ENCODE measurements around the gene KCNQ1.
A peak's percentile ranks its signal among the peaks of the same experiment; 100 is the strongest.

Gene KCNQ1

DNA sequence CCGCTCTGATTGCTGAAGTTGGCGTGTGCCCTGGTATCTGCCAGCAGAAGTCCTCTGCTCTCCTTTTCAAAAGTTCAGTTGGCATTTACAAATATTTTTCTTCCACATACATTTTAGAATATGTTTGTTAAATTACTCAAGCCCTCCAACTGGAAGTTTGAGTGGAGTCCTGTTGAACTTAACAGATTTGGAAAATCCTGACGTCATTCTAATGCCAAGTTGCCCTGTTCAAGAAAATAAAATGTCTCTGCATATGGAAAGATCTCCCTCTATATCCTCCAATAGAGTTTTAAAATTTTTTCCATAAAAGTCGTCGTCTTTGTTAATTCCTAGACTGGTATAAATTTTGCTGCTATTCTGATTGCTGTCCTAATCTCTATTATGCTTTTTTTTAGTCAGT, 251.6 kb downstream of the KCNQ1 start:
- no peak for DNase-seq (ENCODE audit: low read depth in 2 of 2)

DNA sequence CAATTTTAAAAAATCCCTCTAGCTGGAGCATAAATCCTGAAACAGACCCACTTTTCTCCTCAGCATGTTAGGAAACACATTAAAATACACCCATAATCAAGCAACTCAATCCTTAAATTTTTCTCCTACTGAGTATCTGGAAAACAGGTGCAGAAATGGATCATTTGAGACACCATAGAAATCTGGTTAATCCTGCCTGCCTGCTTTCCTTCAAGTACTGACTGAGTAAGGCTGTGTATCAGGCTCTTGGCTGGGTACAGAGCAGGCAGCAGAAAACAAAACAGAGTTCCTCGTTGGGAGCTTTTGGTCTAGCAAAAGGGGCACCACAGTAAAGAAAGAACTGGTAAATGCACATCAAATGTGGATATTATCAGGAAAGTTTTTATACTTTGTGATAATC, 253.1 kb downstream of the KCNQ1 start:
- no peak for DNase-seq (ENCODE audit: low read depth in 2 of 2)

- no peak for DNase-seq (ENCODE audit: low read depth in 2 of 2)
Observed at GRCh38 chr11:2698386-2699184, 253.8 kb downstream of the KCNQ1 start.

DNA sequence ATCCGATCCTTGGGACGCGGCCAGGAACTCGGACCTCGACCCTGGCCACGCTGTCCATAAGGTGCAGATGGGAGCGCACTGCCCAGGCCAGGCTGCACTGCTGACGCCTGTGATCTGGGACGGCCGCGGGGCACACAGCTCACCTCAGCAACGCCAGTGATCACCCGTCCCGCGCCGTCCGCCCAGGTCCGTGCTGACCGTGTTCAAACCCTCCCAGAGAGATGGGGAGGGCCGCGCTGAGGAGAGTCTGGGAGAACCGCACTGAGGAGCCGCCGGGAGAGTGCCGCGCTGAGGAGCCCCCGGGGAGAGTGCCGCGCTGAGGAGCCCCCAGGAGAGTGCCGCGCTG, 254.3 kb downstream of the KCNQ1 start:
- DNase-seq (ENCODE audit: low read depth in 2 of 2): no peak

DNA sequence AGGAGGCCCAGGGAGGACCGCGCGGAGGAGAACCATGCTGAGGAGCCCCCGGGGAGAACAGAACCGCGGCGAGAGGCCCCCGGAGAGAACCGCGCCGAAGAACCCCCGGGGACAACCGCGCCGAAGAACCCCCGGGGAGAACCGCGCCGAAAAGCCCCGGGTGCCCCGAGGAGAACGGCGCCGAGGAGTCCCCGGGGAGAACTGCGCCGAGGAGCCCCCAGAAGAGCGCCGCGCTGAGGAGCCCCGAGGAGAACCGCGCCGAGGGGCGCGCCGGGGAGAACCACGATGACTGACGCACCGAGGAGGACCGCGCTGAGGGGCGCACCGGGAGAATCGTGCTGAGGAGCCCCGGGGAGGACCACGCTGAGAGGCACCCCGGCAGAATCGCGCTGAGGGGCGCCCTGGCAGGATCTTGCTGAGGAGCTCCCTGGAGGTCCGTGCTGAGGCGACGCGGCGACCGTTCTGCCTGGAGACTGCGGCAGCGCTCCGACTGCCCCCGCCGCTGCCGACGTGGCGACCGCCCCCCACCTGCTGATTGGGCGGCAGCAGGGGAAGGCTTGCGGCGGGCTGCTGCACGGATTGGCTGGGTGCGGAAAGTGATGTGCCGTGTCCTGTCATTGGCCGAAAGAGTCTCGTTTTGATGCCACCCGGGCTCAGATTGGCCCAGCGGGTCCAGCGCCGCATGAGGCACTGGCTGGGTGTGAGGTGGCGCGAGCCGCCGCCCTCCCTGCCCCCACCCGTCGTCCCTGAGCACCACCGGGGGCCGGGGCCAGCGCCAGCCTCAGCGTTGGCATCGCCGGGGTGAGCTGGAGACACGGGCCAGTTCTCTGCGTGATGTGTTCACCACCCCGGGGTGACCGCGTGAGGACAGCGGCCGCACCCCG, 255.0 kb downstream of the KCNQ1 start, which contains the start of gene KCNQ1OT1:
Gene KCNQ1OT1 (minus strand): TSS at position 464 of the 884 bp plus-strand sequence.
- DNase-seq (ENCODE audit: low read depth in 2 of 2): peak; percentile 76

GRCh38 chr11:2700415-2701211, 255.8 kb downstream of the KCNQ1 start:
- DNase-seq (ENCODE audit: low read depth in 2 of 2): peak in 1 of 2 experiments; percentile 33

DNA sequence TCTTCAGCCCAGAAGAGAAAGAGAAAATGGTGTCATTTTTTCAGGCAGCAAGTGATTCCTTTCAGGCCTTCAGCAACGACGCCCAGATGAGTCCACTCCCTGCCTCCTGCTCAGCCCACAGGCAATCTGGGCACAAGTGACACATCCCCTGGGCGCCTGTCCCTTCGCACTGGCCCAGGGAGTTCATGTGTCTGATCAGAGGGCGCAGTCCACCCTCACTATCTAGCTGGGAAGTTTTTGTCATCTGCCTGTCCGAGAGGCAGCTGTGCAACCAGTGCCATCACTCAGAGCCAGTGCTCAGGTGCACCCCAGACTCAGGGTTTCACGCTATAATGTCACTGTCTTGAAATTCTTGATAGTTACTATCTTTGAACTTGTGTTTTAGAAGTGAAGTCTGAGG, 256.4 kb downstream of the KCNQ1 start:
- no peak for DNase-seq (ENCODE audit: low read depth in 2 of 2)

DNA sequence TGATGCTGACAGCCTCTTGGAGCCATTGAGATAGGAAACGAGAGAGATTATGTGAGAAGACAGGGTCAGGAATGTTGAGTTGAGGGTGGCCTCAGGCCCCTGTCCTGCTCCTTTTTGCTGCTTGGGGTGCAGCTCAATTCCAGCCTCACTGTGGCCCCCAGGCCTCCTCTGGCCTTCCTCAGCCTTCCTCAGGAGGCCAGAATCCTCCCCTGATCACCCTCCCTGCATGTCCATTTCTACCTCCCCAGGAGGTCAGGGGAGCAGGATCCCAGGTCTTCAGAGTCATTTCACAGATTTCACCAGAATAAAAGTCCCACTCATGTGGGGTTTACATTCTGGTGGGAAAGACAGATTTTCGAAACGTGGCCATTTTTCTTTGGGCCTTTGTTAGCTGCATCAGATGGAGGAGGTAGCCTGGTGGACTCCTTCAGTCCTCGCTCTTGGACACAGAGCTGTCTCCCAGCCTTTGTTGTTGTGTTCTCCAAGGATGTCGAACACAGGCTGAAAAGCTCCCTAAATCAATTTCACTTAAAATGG, 257.2 kb downstream of the KCNQ1 start:
- no peak for DNase-seq (ENCODE audit: low read depth in 2 of 2)

- DNase-seq (ENCODE audit: low read depth in 2 of 2): no peak
Observed at GRCh38 chr11:2702771-2703362, 258.1 kb downstream of the KCNQ1 start.

DNA sequence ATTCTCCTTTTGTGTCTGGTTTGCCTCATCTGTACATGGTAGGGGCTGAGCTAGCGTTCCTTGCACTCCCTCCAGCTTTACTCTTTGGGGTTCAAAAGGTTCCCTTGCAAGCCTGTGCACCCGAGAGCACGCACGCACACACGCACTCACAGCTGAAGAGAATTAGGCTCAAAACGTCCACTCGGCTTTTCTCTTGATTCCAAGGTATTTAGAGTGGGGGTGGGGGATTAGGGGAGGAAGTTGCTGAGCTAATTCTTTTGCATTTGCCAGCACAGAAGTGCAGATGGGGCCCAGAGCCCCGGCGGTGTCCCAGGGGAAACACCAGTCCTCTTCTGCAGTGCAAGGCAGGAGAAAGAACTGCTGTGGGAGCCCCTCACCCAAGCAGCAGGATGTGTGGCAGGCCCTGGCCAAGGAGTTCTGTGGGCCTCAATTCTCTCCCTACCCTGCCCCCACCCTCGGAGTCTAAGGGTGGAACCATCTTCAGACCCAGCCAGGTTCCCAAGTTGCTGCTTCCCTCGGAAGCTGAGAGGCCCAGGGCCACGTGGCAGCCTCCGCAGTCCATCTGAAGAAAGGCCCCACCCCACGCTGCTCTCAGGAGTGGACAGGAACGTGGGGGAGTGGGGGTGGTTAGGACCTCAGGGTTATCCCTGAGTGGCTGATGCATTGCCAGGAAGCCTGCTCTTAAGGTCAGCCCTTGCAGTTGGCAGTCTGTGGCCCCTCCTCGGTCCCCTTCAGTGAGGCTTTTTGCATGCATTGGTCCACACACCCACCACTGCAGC, 258.7 kb downstream of the KCNQ1 start:
- DNase-seq (ENCODE audit: low read depth in 2 of 2): no peak

- DNase-seq (ENCODE audit: low read depth in 2 of 2): no peak
Observed at GRCh38 chr11:2704356-2704755, 259.5 kb downstream of the KCNQ1 start.

- no peak for DNase-seq (ENCODE audit: low read depth in 2 of 2)
Observed at GRCh38 chr11:2704896-2705606, 260.2 kb downstream of the KCNQ1 start.

GRCh38 chr11:2706321-2706720, 261.5 kb downstream of the KCNQ1 start:
- no peak for DNase-seq (ENCODE audit: low read depth in 2 of 2)

- DNase-seq (ENCODE audit: low read depth in 2 of 2): no peak
Observed at GRCh38 chr11:2707736-2708135, 262.9 kb downstream of the KCNQ1 start.

GRCh38 chr11:2708151-2708581, 263.4 kb downstream of the KCNQ1 start:
- DNase-seq (ENCODE audit: low read depth in 2 of 2): no peak

DNA sequence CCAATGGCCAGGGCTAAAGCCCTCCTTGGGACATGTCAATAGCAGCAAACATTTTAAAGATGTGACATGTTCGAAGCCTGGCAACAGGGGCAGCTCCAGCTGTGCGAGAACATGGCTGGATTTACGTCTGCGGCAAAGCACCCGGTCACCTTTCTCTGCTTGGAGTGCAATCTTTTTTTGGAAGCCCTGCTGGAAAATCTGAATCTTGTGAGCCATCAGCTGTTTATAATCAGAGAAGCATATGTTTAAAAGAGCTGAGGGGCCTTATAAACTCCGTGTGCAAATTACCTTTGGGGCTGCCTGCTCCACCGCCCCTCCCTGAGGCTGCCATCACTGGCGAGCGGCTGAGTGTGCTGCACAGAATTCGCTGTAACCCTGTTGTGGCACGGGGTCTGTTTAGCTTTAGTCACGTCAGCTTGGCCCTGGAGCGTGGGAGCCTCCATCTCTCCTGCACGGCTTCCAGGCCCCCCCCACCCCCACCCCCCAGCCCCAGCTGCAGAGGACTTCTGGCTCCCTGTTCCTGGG, 264.0 kb downstream of the KCNQ1 start:
- DNase-seq (ENCODE audit: low read depth in 2 of 2): no peak

DNA sequence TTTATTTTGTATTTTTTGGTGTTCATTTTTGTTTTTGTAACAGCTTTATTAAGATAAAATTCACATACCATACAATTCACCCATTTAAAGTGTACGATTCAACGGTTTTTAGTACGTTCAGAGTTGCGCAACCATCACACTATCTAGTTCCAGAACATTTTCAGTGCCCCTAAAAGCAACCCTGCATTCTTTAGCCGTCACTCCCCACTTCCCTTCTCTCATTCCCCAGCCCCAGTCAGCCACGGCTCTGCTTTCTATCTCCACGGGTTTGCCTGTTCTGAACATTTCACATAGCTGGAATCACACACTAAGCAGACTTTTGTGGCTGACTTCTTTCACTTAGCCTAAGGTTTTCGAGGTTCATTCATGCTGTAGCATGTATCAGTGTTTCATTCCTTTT, 264.6 kb downstream of the KCNQ1 start:
- DNase-seq (ENCODE audit: low read depth in 2 of 2): no peak

GRCh38 chr11:2711161-2711560, 266.4 kb downstream of the KCNQ1 start:
- DNase-seq (ENCODE audit: low read depth in 2 of 2): no peak

GRCh38 chr11:2713094-2713493, 268.3 kb downstream of the KCNQ1 start:
- no peak for DNase-seq (ENCODE audit: low read depth in 2 of 2)

Measured in stimulated activated CD4-positive, alpha-beta T cell treated with anti-CD3 and anti-CD28 coated beads, Interleukin-12 subunit alpha, Interleukin-12 subunit beta, amount 100 ng/mL, for 24 hours (primary cell).